PC-3 (cell line): ENCODE data around the gene PIMREG. TPM values are rescaled to one million over a fixed set of nuclear protein-coding genes. Genes with fewer than 3 reads are reported as not detected.

Experiments used
- ATAC-seq: fragments of 200-7000 bp; cut with Tn5 transposase; 2 replicates; pipeline ENCODE4 v1.9.1; 2020; ENCODE audit warnings: mild to moderate bottlenecking, moderate library complexity
- BruUV-seq: library from RNA; stranded (reverse); fragments of 400-500 nt; replicated peaks from 2 replicates; lab custom pipeline; 2021; lab: Mats Ljungman, UMichigan
- CTCF ChIA-PET: fragments of 300-600 bp; sonication (Branson Sonifier 250); formaldehyde crosslinking; loops from one replicate; lab custom pipeline; 2022; ENCODE audit warnings: antibody characterized with exemption; lab: Charles Lee
- POLR2A ChIA-PET: fragments of 300-600 bp; sonication (Branson Sonifier 250); formaldehyde crosslinking; loops from one replicate; lab custom pipeline; 2022; ENCODE audit warnings: antibody characterized with exemption; ENCODE audit not compliant: unreplicated experiment; lab: Charles Lee
- DNase-seq: peaks from one replicate; pipeline ENCODE4 v3.0.0-alpha.2; 2015
- H2AFZ ChIP-seq: fragments of 300-600 bp; sonication (generic); 2 replicates; pipeline ENCODE4 v1.6.0; 2016; ENCODE audit warnings: antibody characterized with exemption, low read length
- H3F3A ChIP-seq: fragments of 300-600 bp; sonication (generic); one replicate; pipeline ENCODE4 v1.6.0; 2017; ENCODE audit warnings: antibody characterized with exemption, low read length, control low read depth, mild to moderate bottlenecking; ENCODE audit not compliant: unreplicated experiment
- H3K27ac ChIP-seq: fragments of 300-600 bp; sonication (generic); 2 replicates; pipeline ENCODE4 v1.5.1; 2016; ENCODE audit warnings: mild to moderate bottlenecking, low read length
- H3K27me3 ChIP-seq: fragments of 300-600 bp; sonication (generic); 2 replicates; pipeline ENCODE4 v1.6.1; 2016; ENCODE audit warnings: low read length, mixed read lengths
- H3K36me3 ChIP-seq: fragments of 300-600 bp; sonication (generic); 2 replicates; pipeline ENCODE4 v1.6.1; 2016; ENCODE audit warnings: low read depth, mixed run types, low read length, mixed read lengths
- H3K4me1 ChIP-seq: fragments of 300-600 bp; sonication (generic); 2 replicates; pipeline ENCODE4 v1.5.1; 2016; ENCODE audit warnings: low read length; ENCODE audit not compliant: insufficient read depth
- H3K4me2 ChIP-seq: fragments of 300-600 bp; sonication (generic); 2 replicates; pipeline ENCODE4 v1.6.0; 2016; ENCODE audit warnings: low read length
- H3K4me3 ChIP-seq: fragments of 300-600 bp; sonication (generic); 2 replicates; pipeline ENCODE4 v1.5.1; 2016; ENCODE audit warnings: mild to moderate bottlenecking, low read length, mixed read lengths
- H3K79me2 ChIP-seq: fragments of 300-600 bp; sonication (generic); 2 replicates; pipeline ENCODE4 v1.6.1; 2017; ENCODE audit warnings: low read length, mixed read lengths
- H3K9ac ChIP-seq: fragments of 300-600 bp; sonication (generic); 2 replicates; pipeline ENCODE4 v1.6.0; 2016; ENCODE audit warnings: mild to moderate bottlenecking, low read length
- H3K9me2 ChIP-seq: fragments of 300-600 bp; sonication (generic); replicated peaks from 2 replicates; pipeline ENCODE4 v1.6.1; 2016; ENCODE audit warnings: mixed run types, low read length, mixed read lengths
- H3K9me3 ChIP-seq: fragments of 300-600 bp; sonication (generic); 2 replicates; pipeline ENCODE4 v1.6.1; 2016; ENCODE audit warnings: low read length, mixed read lengths
- H4K20me1 ChIP-seq: fragments of 300-600 bp; sonication (generic); 2 replicates; pipeline ENCODE4 v1.6.1; 2016; ENCODE audit warnings: low read length, mixed read lengths
- EZH2 ChIP-seq: fragments of 300-600 bp; sonication (generic); IDR thresholded peaks from one replicate; pipeline ENCODE4 v1.6.1; 2017; ENCODE audit warnings: antibody characterized with exemption, mild to moderate bottlenecking, low read length; ENCODE audit not compliant: unreplicated experiment
- EZH2phosphoT487 ChIP-seq: fragments of 300-600 bp; sonication (generic); IDR thresholded peaks from 2 replicates; pipeline ENCODE4 v1.6.1; 2018; ENCODE audit warnings: mild to moderate bottlenecking, antibody characterized with exemption, low read length, borderline replicate concordance
- intact Hi-C: fragments of 100-400 bp; cut with micrococcal nuclease; formaldehyde crosslinking; loops from 2 replicates; pipeline ENCODE4 v1.9.0; 2023
- total RNA-seq: library from RNA; depleted of rRNA; stranded (reverse); fragments of >200 nt; gene quantifications from 2 replicates; pipeline ENCODE4 v1.2.3, GENCODE V29; 2014
- TF ChIP-seq, protein P1 (sequence below): fragments of 300-600 bp; sonication (generic); conservative IDR thresholded peaks from 2 replicates; pipeline ENCODE4 v1.5.1; 2017; ENCODE audit warnings: antibody characterized with exemption, low read depth, mild to moderate bottlenecking, low read length

The PIMREG gene
- total RNA-seq, 1 experiment from 2014 or later = 67.6 TPM

DNA sequence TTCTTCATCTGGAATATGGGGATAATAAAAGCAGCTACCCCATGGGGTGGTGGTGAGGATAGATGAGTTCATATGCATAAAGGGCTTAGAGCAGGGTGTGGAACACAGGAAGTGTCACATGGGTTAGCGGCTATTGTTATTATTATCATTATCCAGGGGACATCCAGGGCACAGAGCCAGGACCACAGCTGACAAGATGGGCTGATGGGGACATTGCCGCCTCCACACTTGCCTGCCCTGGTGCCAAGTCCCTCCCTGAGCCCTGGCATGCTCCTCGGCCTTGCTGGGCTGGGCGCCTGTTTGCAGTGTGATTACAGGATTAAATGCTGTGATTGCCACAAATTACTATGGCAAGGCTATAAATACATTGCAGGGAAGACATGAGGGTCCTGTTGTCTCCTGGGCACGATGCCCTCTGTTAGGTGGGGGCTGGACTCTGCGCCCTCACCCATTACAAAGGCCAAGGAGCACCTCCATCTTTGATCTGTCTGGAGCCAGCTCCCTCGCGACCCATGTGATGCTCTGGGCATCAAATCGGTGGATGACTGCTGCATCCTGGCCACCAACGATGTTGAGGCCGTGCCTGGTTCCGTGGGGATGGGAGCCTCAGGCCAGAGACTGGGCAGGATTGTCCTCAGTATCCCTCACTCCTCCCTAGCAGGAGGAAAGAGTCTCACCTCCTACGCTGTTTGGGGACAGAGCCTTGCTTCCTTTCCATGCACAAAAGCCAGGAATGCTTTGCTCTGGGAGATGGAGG, 43.2 kb downstream of the PIMREG start:
- TF ChIP-seq, protein P1, sequence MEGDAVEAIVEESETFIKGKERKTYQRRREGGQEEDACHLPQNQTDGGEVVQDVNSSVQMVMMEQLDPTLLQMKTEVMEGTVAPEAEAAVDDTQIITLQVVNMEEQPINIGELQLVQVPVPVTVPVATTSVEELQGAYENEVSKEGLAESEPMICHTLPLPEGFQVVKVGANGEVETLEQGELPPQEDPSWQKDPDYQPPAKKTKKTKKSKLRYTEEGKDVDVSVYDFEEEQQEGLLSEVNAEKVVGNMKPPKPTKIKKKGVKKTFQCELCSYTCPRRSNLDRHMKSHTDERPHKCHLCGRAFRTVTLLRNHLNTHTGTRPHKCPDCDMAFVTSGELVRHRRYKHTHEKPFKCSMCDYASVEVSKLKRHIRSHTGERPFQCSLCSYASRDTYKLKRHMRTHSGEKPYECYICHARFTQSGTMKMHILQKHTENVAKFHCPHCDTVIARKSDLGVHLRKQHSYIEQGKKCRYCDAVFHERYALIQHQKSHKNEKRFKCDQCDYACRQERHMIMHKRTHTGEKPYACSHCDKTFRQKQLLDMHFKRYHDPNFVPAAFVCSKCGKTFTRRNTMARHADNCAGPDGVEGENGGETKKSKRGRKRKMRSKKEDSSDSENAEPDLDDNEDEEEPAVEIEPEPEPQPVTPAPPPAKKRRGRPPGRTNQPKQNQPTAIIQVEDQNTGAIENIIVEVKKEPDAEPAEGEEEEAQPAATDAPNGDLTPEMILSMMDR = no peak
- TF ChIP-seq EZH2phosphoT487 = no peak
- TF ChIP-seq EZH2 = no peak
- DNase-seq (no peak), ATAC-seq (no peak)
- Histone ChIP-seq H3K27ac (no peak overlapping the region), H3K4me1 (no peaks in the 10 kb centered on the region), H3K36me3 (no peaks in the 10 kb centered on the region), H3K27me3 (no peaks in the 10 kb centered on the region), H3K9me3 (no peaks in the 10 kb centered on the region), H3K9ac (no peak overlapping the region), H4K20me1 (no peaks in the 10 kb centered on the region), H3F3A (no peaks in the 10 kb centered on the region), H3K4me3 (no peak overlapping the region), H3K79me2 (no peaks in the 10 kb centered on the region), H3K9me2 (no peaks in the 10 kb centered on the region), H3K4me2 (no peak overlapping the region), H2AFZ (no peak overlapping the region)
- BruUV-seq = no TSS peak
- CTCF ChIA-PET = no interaction called here
- intact Hi-C loops = no loop called here
- POLR2A ChIA-PET = no interaction called here

DNA sequence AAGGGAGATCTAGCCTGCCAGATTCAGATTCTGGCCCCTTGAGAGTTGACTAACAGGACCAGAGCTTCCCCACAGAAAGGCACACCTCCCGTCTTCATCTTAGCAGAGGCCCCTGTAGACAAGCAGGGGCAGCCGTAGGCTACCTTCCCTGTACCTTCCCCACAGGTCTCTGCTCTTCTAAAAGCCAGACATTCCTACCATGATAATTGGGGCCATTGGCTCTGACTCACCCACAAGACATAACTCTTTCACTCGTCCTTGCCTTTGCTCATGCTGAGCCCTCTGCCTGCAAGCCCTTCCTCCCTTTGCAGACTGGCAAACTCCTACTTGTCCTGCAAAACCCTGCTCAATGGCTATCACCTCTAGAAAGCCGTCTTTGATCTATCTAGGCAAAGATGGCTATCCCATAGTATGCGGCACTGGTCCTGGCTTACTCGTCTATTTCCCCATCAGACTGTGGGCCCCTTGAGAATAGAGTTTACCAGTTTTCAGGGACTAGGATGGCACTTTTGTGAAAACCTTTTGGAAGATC, 43.8 kb downstream of the PIMREG start:
- Histone ChIP-seq H3F3A (no peaks in the 10 kb centered on the region), H2AFZ (no peak overlapping the region), H3K9me2 (no peaks in the 10 kb centered on the region), H3K9me3 (no peaks in the 10 kb centered on the region), H3K9ac (no peak overlapping the region), H3K36me3 (no peaks in the 10 kb centered on the region), H3K27me3 (no peaks in the 10 kb centered on the region), H3K79me2 (no peaks in the 10 kb centered on the region), H4K20me1 (no peaks in the 10 kb centered on the region), H3K4me1 (no peaks in the 10 kb centered on the region), H3K27ac (no peak overlapping the region), H3K4me3 (no peak overlapping the region), H3K4me2 (no peak overlapping the region)
- CTCF ChIA-PET = no interaction called here
- intact Hi-C loops = no loop called here
- BruUV-seq = no TSS peak
- DNase-seq (no peak), ATAC-seq (no peak)
- POLR2A ChIA-PET = no interaction called here
- TF ChIP-seq EZH2 (no peak), EZH2phosphoT487 (no peak)
- TF ChIP-seq, protein P1 = no peak

DNA sequence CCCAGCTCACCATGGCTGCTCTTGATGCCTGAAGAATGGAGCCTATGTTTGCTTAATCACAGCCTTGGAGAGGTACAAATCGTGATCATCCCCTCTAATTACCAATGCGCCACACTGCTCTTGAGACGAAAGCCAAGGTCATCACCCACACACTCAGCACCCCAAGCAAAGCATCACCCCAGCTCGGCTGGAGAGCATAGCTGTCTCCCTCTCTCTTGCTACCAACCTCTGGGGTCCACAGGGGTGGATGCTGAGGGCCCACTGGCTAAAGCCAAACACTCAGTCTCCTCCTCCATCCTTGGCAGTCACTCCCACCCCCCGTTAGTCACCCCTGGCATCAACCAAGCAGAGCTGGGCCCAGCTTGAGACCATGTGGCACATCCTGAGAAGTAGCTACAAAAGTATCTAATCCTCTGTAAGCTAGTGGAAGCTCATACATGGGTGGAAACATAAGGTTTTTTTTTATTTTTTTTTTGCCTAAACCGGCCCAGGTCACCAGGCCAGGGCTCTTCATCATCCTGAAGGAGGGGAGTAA, 44.8 kb downstream of the PIMREG start:
- Histone ChIP-seq H2AFZ (no peak overlapping the region), H3K4me2 (no peak overlapping the region), H3K4me3 (no peak overlapping the region), H3K36me3 (no peaks in the 10 kb centered on the region), H3K9me3 (no peaks in the 10 kb centered on the region), H3K9ac (no peak overlapping the region), H3F3A (no peaks in the 10 kb centered on the region), H3K27ac (no peak overlapping the region), H3K27me3 (no peaks in the 10 kb centered on the region), H3K4me1 (no peaks in the 10 kb centered on the region), H3K79me2 (no peaks in the 10 kb centered on the region), H4K20me1 (no peaks in the 10 kb centered on the region), H3K9me2 (no peaks in the 10 kb centered on the region)
- ATAC-seq (no peak), DNase-seq (no peak)
- no TSS peak for BruUV-seq
- CTCF ChIA-PET = no interaction called here
- no peak for TF ChIP-seq EZH2
- TF ChIP-seq, protein P1 = no peak
- no peak for TF ChIP-seq EZH2phosphoT487
- POLR2A ChIA-PET = interaction anchor here (0.6 kb wide), 1 partner anchor 9 kb away, joined by 6 read pairs; no protein-coding TSS in a partner anchor
- intact Hi-C loops = no loop called here
